HG02588 (cell line): Measurements from ENCODE around the gene LLPH.
A peak's percentile ranks its signal among the peaks of the same experiment; 100 is the strongest.
"Not testable (repeated sequence)": the region's sequence is repeated elsewhere in the genome, so short reads cannot be mapped to it uniquely, and the experiment has no call there.

Source experiments
- ATAC-seq: cut with Tn5 transposase; IDR thresholded peaks from one replicate; pipeline ENCODE4 v1.9.1; 2021; ENCODE audit warnings: mild to moderate bottlenecking, moderate library complexity; ENCODE audit not compliant: unreplicated experiment

LLPH gene

GRCh38 chr12:66130267-66131066, at the start of gene LLPH:
Gene LLPH, minus strand, starts transcription at chr12:66130750. Its CDS starts 1,644 bp downstream, at chr12:66129106.
- ATAC-seq = peak; percentile 98

DNA sequence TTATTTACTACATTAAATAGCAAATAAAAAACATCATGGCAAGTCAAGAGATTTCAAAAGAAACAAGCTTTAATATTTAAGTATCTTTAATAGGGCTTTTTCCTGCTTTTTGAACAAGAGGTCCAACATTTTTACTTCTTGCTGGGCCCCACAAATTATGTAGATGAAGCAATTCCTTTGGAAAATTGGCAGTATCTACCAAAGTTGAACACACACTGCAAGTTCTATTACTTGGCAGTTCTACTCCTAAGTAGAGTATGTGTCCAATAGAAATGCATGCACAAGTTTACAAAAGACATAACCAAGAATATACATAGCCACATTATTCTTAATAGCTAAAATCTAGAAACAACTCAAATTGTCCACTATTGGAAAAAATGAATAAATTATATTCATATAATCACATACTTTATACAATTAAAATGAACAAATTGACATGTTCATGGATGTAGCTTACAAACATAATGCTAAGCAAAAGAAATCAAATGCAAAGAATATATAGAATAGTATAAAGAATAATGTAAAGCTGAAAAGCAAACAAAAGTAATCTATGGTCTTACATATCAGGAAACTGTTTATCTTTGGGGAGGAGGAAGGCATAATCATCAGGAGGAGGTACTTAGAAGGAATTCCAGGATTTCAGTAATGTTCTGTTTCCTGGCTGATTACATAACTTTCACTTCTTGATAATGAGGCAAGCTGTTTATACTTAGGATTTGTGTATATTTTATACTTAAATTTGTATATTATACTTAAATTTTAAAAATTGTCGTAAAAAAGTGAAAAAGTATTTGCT, 45.8 kb upstream of the LLPH start:
- ATAC-seq = no peak

DNA sequence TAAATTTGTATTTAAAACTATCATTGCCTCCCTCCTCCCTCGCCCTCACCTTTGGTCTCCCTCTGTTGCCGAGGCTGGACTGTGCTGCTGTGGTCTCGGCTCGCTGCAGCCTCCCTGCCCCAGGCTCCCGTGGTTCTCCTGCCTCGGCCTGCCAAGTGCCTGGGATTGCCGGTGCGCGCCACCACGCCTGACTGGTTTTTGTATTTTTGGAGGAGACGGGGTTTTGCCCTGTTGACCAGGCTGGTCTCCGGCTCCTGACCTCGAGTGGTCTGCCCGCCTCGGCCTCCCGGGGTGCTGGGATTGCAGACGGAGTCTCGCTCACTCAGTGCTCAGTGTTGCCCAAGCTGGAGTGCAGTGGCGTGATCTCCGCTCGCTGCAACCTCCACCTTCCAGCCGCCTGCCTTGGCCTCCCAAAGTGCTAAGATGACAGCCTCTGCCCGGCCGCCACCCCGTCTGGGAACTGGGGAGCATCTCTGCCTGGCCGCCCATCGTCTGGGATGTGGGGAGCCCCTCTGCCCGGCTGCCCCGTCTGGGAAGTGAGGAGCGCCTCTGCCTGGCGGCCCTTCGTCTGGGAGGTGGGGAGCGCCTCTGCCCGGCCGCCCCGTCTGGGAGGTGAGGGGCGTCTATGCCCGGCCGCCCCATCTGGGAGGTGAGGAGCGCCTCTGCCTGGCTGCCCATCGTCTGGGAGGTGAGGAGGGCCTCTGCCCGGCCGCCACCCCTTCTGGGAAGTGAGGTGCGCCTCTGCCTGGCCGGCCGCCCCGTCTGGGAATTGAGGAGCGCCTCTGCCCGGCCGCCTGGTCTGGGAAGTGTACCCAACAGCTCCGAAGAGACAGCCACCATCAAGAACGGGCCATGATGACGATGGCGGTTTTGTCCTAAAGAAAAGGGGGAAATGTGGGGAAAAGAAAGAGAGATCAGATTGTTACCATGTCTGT, 44.1 kb upstream of the LLPH start:
- ATAC-seq = not testable (repeated sequence)

- ATAC-seq = no peak
Measured at GRCh38 chr12:66170606-66171005, 40.1 kb upstream of the LLPH start.

- peak; percentile 82 for ATAC-seq
Measured at GRCh38 chr12:66169221-66170170, 38.9 kb upstream of the LLPH start, which contains the start of gene TMBIM4. Gene TMBIM4, minus strand, starts transcription at chr12:66169996. Its CDS starts 45 bp downstream, at chr12:66169951.

DNA sequence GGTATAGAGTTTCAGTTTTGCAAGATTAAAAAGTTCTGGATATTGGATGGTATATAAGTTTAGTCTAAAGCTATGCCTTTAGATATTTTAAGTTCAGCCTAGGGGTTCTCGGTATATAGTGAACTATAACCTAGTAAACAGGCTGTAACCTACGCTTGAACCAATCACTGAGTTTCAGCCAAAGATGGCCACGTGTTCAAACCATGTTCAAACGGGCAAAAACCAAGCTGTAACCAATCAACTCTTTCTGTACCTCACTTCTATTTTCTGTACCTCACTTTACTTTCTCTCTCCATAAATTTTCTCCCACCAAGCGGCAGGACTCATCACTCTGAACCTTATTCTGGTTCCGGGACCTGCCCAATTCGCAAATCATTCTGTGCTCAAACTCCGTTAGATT, 37.9 kb upstream of the LLPH start:
- no peak for ATAC-seq

GRCh38 chr12:66166561-66166960, 36.0 kb upstream of the LLPH start:
- no peak for ATAC-seq

- no peak for ATAC-seq
Measured at GRCh38 chr12:66165141-66165540, 34.6 kb upstream of the LLPH start.

DNA sequence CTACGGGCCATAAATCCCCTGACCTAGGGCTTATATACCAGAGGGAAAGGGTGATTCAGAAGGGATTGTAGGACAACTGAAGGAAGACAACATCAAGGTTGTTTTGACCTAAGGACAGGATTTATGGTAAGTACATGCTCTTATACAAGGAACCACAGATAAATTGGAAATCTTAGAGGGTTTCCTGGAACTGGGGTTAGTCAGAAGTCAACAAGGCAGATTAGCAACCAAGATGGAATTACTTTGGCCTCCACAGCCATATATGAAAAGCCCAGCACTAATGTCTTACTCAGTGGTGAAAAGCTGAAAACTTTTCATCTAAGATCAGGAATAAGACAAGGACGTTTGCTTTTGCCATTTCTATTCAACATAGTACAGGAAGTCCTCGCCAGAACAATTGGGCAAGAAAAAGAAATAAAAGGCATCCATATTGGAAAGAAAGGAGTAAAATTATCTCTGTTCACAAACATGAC, 33.8 kb upstream of the LLPH start:
- no peak for ATAC-seq

GRCh38 chr12:66163289-66163688, 32.7 kb upstream of the LLPH start:
- no peak for ATAC-seq

DNA sequence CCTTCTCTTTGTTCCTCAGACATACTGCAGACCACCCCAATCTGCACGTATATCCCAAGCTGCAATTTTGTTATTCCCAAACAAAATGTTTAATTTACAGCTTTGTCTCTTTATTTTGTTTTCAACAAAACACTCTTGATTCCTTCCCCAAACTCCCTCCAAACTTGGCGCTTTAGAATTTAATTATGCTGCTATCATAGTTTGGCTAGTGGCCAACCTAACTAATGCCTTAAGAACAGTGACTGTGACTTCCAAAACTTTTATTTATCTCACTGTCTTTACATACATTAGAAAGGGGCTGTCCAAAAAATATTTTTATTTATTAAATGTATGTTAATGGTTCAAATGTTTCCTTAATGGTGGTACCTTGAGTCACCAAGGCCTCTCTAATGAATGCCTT, 32.2 kb upstream of the LLPH start:
- ATAC-seq = no peak

DNA sequence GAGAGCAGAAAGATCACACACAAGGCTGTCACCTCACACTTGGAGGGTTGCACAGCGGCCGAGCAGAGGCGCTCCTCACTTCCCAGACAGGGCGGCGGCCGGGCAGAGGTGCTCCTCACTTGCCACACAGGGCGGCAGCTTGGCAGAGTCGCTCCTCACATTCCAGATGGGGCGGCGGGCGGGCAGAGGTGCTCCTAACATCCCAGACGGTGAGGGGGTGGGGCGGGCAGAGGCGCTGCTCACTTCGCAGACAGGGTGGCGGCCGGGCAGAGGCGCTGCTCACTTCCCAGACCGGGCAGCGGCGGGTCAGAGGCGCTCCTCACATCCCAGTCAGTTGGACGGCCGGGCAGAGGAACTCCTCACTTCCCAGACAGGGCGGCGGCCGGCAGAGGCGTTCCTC, 30.2 kb upstream of the LLPH start:
- ATAC-seq = no peak

- no peak for ATAC-seq
Measured at GRCh38 chr12:66159123-66159522, 28.6 kb upstream of the LLPH start.

GRCh38 chr12:66156654-66157053, 26.1 kb upstream of the LLPH start:
- ATAC-seq = no peak

- no peak for ATAC-seq
Measured at GRCh38 chr12:66154776-66155175, 24.2 kb upstream of the LLPH start.

GRCh38 chr12:66152732-66153131, 22.2 kb upstream of the LLPH start:
- ATAC-seq = no peak

GRCh38 chr12:66149702-66150398, 19.3 kb upstream of the LLPH start:
- no peak for ATAC-seq

- no peak for ATAC-seq
Measured at GRCh38 chr12:66144791-66145754, 14.5 kb upstream of the LLPH start.
